Endometrium (tissue), 2 donors: Measurements from ENCODE around the gene MAEA.
"Not testable (repeated sequence)": the region's sequence is repeated elsewhere in the genome, so short reads cannot be mapped to it uniquely, and the experiment has no call there.

Experiments used
- FAIRE-seq: peaks from 2 replicates; lab custom pipeline; 2012; peaks lifted over from hg19 to GRCh38; lab: Jason Lieb, UNC
- donor health status: control.
- donor health status: control.

The MAEA gene

GRCh38 chr4:1367230-1367935 is 77.7 kb downstream of the MAEA start:
- FAIRE-seq: no peak

GRCh38 chr4:1367936-1368289 is 78.2 kb downstream of the MAEA start:
- FAIRE-seq: no peak

DNA sequence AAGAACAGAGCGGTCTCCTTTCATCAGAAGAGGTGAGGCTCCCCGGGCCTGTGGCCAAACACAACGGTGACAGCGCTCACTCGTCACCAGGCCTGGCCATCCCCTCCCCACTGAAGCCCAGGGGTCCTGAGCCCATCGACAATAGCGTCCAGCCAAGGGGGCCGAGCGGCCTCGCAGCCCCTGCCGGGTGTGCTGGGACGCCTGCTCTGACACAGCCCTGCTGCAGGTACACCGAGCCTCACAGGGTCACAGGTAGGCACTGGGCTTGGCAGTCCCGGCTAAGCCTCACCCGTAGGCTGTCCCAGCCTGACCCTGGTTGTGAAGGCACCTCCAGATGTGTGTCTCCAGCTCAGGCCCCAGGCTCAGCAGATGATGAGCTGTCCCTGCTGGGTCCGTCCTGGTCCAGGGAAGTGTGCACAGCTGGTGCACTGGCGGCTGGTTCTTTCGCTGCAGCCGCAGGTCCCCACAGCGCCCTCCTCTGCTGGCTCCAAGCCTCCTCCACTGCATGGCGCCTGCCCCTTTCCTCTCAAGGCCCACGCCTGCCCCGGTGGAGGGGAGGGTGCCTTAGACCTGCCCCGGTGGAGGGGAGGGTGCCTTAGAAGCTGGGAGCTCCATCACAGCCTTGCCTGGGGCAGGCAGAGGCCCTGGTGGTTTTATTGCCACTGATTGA is 78.9 kb downstream of the MAEA start:
- no peak for FAIRE-seq

DNA sequence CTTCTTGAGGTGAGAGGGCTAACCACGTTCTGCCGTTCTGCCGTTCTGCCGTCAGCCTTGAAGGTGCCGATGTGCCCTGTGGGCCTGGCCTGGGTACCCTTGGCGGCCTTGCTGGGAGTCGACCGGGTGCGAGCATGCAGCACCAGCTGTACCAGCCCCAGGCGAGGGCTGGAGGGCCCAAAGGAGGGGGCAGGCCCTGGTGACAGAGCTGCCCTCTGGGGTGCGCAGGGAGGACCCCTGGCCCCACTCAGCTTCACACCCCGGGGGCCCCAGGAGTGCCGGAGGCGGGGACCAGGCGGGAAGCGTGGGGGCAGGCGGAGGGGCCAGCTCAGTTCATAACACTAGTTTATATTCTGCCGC is 79.4 kb downstream of the MAEA start:
- FAIRE-seq: no peak

GRCh38 chr4:1369479-1370079 is 79.9 kb downstream of the MAEA start:
- FAIRE-seq: no peak

- no peak for FAIRE-seq
These were observed 80.8 kb downstream of the MAEA start for GRCh38 chr4:1370321-1371124.

DNA sequence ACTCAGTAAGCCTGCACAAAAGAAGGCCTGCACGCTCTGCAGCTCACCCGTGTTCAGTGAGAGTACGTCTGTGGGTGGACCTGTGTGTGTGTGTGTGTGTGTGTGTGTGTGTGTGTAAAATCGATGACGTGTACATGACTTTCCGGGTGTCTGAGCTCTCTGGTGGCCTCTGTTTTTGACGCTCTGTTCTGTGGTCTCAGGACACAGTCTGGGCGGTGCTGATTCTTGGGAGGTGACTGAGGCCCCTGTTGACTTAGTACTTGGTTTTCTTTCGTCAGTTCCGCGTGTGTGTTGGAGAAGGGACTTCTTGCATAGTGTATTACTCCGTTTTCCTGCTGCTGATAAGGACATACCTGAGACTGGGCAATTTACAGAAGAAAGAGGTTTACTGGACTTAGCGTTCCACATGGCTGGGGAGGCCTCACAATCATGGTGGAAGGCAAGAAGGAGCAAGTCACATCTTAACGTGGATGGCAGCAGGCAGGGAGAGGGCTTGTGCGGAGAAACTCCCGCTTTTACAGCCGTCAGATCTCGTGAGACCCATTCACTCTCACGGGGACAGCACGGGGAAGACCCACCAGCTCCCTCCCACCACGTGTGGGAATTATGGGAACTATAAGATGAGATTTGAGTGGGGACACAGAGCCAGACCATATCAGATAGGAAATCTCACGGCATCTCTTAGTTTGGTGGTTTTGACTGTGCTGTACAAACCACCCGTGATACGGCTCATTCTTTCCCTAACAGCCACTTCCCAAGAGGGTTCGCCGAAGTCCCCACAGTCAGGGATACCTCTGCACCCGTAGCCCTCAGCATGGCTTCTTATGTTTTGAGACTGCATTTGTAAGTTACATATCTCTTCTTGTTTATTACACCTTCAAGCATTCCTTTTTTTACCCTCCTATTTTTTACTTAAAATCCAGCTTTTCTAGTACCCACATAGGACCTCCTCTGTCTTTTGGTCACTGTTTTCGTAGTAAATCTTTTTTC is 81.8 kb downstream of the MAEA start:
- FAIRE-seq: no peak

GRCh38 chr4:1372576-1372975 is 82.9 kb downstream of the MAEA start:
- not testable (repeated sequence) for FAIRE-seq

DNA sequence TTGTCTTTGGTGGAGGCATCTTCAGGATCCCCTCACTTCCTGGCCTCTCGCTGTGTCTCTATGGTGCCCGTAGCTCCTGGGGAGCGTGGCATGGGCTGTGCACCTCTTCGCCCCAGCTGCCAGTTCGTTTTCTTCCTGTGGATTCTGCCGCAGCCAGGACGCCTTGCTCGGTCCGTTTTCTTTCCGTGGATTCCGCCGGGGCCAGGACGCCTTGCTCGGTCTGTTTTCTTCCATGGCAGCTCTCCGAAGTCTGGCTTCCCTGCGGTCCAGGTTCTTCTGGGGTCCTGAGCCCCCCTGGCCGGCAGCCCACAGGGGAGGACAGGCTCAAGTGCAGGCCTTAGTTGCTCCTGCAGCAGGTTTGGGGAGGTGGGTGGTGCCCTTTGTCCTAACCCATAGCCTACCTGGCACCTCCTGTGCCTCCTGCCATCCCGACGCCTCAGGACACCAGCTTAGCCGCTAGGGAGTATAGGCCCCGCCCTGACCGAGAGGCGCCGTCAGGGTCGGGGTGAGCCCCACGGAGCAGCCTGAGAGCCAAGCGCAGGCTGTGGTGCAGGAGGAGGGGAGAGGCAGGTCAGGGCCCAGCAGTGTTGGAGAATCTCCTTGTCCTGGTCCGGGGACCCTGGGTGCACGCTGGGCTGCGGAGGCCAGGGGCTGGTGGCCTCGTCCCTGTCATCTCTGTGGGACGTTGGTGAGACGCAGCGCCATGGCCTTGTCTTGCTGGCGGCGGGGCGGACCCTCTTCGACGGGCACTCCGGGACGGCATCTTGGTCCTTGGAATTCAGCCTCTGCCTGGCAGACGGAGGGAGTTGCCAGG is 84.4 kb downstream of the MAEA start:
- FAIRE-seq: no peak

- no peak for FAIRE-seq
These were observed 85.0 kb downstream of the MAEA start for GRCh38 chr4:1374706-1375045.

DNA sequence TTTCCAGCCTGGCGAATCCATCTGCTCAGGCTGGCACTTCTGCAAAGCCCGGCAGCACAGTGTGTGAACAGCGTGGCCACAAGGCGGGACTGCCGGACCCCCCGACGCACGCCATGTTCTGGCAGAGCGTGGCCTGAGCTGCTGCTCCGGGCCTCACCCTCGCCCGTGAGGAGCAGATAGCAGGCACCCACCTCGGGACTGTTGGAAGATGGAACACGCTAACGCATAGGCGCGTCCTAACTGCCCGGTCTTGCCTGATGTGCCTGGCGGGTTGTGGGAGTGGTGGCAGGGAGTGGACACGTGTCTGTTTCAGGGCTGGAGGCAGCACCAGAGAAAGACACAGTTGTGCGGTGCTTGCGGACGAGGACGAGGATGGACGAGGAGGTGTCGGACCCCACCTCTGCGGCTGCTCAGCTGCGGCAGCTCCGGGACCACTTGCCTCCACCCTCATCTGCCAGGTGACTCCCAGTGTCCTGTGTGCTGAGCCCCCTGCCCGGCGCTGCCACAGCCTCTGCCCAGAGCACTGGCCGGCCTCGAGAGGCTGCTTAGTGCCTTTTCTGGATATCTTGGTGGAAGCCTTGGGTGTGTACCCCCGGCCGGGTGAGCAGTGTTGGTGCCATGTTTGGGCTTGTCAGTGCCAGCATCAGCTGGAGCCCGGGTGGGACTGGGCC is 85.5 kb downstream of the MAEA start:
- no peak for FAIRE-seq

DNA sequence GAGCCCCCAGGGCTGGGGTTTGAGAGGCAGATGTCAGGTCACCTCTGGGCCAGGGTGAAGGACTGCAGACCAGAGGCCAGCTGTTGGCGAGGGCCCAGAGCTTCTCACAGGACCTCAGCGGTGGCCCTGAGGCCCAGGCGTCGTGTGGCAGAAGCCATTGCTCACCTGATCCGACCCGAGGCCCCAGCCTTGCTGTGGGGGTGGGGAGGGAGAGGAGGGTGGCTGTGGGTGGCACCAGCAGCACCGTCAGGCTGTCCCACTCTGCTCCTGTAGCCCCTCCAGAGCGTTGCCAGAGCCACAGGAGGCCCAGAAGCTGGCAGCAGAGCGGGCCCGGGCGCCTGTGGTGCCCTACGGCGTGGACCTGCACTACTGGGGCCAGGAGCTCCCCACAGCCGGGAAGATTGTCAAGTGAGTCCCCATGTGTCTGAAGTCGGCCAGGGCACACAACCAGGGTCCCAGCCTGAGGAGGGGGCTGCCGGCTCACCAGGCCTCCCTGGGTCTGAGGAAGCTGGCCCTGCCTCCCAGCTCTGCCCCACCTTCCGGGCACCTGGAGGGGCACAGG is 86.2 kb downstream of the MAEA start:
- no peak for FAIRE-seq

- no peak for FAIRE-seq
These were observed 86.7 kb downstream of the MAEA start for GRCh38 chr4:1376391-1376840.

- FAIRE-seq: no peak
These were observed 87.3 kb downstream of the MAEA start for GRCh38 chr4:1376841-1377605.

GRCh38 chr4:1377606-1378261 is 88.0 kb downstream of the MAEA start:
- FAIRE-seq: no peak

DNA sequence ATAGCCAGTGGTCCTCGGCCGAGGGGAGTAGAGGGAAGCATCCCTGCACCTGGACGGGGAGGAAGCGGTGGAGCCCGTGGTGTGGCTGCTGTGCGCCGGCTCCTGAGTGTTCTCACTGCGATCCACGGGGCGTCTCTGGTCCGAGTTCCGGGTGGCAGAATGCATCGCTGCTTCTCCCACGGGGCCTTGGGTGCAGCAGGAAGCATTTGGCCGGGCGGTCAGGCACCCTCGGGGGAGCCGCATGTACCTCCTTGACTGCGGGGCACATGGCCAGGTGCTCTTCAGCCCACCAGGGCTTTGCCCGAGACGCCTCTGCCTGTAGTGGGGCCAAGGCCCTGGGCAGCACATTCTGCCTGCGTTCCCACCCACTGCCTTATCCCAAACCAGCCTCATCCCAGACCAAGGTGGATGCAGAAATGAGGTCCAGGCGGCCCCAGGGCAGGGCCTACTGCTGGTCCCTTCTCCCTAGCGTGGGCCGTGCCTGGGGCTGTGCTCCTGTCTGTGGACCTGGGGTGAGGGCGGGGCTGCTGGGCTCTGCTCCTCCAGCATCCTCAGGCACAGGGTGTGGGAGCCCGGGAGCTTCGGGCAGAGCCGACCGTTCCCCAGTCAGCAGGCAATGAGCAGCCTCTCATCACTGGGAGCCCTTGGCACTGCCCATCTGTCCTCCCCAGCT is 89.0 kb downstream of the MAEA start:
- FAIRE-seq: no peak

DNA sequence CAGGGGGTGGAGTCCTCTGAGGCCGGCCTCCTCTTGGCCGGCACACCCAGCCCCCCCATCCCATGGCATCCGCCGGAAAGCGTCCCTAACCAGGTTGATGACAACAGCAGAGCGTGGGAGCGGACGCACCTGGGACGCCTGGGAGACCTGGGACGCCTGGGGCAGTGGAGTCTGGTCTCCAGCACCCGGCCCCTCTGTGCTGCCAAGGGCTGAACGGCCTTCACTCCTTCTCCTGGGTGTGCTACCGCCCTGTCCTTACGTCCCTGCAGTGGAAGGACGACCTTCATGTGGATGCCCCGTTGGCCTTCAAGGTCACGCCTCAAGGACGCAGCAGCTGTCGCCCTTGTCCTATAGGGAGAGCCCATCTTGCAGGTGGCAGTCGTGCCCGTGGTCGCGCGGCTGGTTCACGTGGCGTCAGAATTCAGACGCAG is 89.7 kb downstream of the MAEA start:
- FAIRE-seq: no peak

DNA sequence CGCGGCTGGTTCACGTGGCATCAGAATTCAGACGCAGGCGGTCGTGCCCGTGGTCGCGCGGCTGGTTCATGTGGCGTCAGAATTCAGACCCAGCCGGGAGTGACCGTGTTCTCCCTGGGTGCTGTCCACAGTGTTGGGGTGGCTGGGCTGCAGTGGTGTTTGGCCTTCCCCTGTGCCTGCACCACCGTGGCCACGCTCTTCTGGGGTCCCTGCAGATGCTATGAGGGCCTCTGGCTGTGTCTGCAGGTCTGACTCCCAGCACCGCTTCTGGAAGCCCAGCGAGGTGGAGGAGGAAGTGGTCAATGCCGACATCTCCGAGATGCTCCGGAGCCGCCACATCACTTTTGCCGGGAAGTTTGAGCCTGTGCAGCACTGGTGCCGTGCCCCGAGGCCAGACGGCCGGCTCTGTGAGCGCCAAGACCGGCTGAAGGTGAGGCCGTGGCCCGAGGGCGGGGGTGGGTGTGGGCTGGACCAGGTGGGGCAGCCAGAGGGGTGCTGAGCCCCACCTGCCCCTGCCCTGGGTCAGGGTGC is 90.2 kb downstream of the MAEA start:
- no peak for FAIRE-seq
